Measurements from ENCODE around the gene CENPX.
A peak's percentile ranks its signal among the peaks of the same experiment; 100 is the strongest.

Gene CENPX

GRCh38 chr17:82064433-82065192 is 41.9 kb upstream of the CENPX start:
- Histone ChIP-seq H3K4me3 (ENCODE audit: low read depth, low read length) (peak overlapping the region; percentile 70), H3K27me3 (ENCODE audit: control insufficient read depth, insufficient read depth, low read length) (no peaks in the 10 kb centered on the region), H3K9me3 (ENCODE audit: control insufficient read depth, low read length) (no peaks in the 10 kb centered on the region), H2AFZ (no peak overlapping the region), H3K9ac (peak overlapping the region; percentile 83), H3K36me3 (ENCODE audit: control insufficient read depth, insufficient read depth, low read length) (no peaks in the 10 kb centered on the region), H3K79me2 (no peaks in the 10 kb centered on the region), H3K27ac (peak overlapping the region; percentile 42), H3K4me2 (ENCODE audit: low read length) (peak overlapping the region; percentile 91), H3K4me1 (peaks cover 13% of the 10 kb centered on the region)
- TF ChIP-seq, protein P1, sequence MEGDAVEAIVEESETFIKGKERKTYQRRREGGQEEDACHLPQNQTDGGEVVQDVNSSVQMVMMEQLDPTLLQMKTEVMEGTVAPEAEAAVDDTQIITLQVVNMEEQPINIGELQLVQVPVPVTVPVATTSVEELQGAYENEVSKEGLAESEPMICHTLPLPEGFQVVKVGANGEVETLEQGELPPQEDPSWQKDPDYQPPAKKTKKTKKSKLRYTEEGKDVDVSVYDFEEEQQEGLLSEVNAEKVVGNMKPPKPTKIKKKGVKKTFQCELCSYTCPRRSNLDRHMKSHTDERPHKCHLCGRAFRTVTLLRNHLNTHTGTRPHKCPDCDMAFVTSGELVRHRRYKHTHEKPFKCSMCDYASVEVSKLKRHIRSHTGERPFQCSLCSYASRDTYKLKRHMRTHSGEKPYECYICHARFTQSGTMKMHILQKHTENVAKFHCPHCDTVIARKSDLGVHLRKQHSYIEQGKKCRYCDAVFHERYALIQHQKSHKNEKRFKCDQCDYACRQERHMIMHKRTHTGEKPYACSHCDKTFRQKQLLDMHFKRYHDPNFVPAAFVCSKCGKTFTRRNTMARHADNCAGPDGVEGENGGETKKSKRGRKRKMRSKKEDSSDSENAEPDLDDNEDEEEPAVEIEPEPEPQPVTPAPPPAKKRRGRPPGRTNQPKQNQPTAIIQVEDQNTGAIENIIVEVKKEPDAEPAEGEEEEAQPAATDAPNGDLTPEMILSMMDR (IDR thresholded peaks at IDR 0.05), result no peak

- TF ChIP-seq, protein P1 (IDR thresholded peaks at IDR 0.05), result no peak
- Histone ChIP-seq H3K27me3 (ENCODE audit: control insufficient read depth, insufficient read depth, low read length) (no peaks in the 10 kb centered on the region), H3K9me3 (ENCODE audit: control insufficient read depth, low read length) (no peaks in the 10 kb centered on the region), H3K4me1 (peaks cover 13% of the 10 kb centered on the region), H3K27ac (no peak overlapping the region), H3K79me2 (no peaks in the 10 kb centered on the region), H3K9ac (no peak overlapping the region), H3K36me3 (ENCODE audit: control insufficient read depth, insufficient read depth, low read length) (no peaks in the 10 kb centered on the region), H2AFZ (no peak overlapping the region), H3K4me2 (ENCODE audit: low read length) (peak overlapping the region; percentile 91), H3K4me3 (ENCODE audit: low read depth, low read length) (no peak overlapping the region)
Observed at GRCh38 chr17:82063424-82064415, 41.0 kb upstream of the CENPX start.

DNA sequence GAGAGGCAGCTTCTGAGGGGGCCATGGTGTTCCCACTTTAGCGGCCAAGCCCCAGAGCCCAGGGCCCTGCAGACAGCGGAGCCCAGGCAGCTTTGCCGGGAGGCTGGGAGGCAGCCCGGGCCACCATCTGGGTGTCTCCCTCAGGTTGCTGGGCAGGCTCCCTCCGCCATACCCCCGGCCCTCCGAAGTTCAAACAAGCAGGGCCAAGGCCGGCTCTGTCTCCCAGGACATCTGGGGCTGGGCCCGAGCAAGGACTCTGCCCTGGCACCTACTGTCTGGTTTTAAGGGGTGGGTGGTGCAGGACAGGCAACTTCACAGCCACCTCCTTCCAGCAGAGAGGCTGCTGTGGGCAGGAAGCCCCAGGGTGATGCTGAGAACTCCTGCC is 40.3 kb upstream of the CENPX start:
- Histone ChIP-seq H3K27ac (no peak overlapping the region), H3K4me1 (peaks cover 13% of the 10 kb centered on the region), H2AFZ (no peak overlapping the region), H3K4me2 (ENCODE audit: low read length) (no peak overlapping the region), H3K4me3 (ENCODE audit: low read depth, low read length) (no peak overlapping the region), H3K9ac (no peak overlapping the region), H3K27me3 (ENCODE audit: control insufficient read depth, insufficient read depth, low read length) (no peaks in the 10 kb centered on the region), H3K79me2 (no peaks in the 10 kb centered on the region), H3K9me3 (ENCODE audit: control insufficient read depth, low read length) (no peaks in the 10 kb centered on the region), H3K36me3 (ENCODE audit: control insufficient read depth, insufficient read depth, low read length) (no peaks in the 10 kb centered on the region)
- TF ChIP-seq, protein P1 (IDR thresholded peaks at IDR 0.05), result no peak

DNA sequence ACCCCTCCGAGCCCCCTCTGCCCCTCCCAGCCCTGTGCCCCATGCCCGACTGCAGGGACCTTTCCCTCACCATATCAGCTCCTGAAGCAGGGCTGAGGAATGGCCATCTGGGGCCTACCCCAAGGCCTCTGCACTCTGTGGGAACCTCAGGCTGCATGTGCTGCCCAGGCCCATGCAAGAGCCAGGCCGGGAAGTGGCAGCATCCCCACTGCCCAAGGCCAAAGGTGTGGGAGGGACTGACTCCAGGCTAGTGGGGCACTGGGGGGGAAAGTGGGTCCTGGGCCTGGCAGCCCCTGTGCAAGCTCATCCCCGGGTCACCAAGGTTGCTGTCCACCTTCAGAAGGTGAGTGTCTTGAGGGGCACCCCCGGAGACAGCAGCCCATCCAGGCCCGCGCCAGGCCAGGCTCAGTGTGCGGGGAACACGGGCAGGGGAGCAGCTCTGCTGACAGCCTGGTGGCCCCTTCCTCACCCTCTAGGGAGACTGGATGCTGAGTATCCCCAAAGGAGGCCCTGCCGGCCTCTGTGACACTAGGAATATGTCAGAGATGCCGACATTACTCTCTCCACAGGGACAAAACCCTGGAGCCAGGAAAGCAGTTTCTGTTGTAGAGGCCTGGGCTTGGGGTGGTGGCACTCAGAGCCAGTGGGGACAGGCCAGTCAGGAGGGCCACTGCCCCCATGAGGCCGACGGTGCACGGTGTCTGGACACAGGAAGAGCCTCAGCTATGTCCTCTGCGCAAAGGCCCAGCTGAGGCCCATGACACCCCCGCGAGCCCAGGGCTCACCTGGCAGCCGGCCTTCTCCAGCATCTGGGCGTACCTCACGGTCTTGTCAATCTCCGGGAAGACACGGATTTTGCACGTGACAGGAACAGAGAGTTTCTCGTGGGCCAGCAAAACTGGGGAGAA is 39.7 kb upstream of the CENPX start:
- TF ChIP-seq, protein P1 (IDR thresholded peaks at IDR 0.05), result no peak
- no peaks in the 10 kb centered on the region for H3K9me3 ChIP-seq (ENCODE audit: control insufficient read depth, low read length)
- no peaks in the 10 kb centered on the region for H3K27me3 ChIP-seq (ENCODE audit: control insufficient read depth, insufficient read depth, low read length)
- H3K27ac ChIP-seq, result no peak overlapping the region
- H3K9ac ChIP-seq, result no peak overlapping the region
- H3K4me2 ChIP-seq (ENCODE audit: low read length), result no peak overlapping the region
- H3K79me2 ChIP-seq, result no peaks in the 10 kb centered on the region
- H3K4me3 ChIP-seq (ENCODE audit: low read depth, low read length), result no peak overlapping the region
- no peak overlapping the region for H2AFZ ChIP-seq
- H3K4me1 ChIP-seq, result peaks cover 13% of the 10 kb centered on the region
- H3K36me3 ChIP-seq (ENCODE audit: control insufficient read depth, insufficient read depth, low read length), result no peaks in the 10 kb centered on the region
